H1 (cell line): ENCODE data around the gene RNU7-1. TPM values are rescaled to one million over a fixed set of nuclear protein-coding genes. Genes with fewer than 3 reads are reported as not detected.
A peak's percentile ranks its signal among the peaks of the same experiment; 100 is the strongest.

Source experiments
- CTCF ChIA-PET: fragments of 300-600 bp; sonication (Branson Sonifier 250); formaldehyde crosslinking; loops from one replicate; lab custom pipeline; 2021; ENCODE audit not compliant: partially characterized antibody; lab: Charles Lee
- POLR2A ChIA-PET: fragments of 300-600 bp; sonication (Branson Sonifier 250); formaldehyde crosslinking; loops from one replicate; lab custom pipeline; 2021; ENCODE audit warnings: inconsistent platforms; ENCODE audit not compliant: partially characterized antibody; lab: Charles Lee
- DNase-seq, 2 experiments: peaks; one replicate each; pipeline versions ENCODE4 v3.0.0 to v3.0.0-alpha.2; 2010 to 2022; ENCODE audit warnings: low spot score in 2 of 2, low read depth in 1 of 2, mixed read lengths in 1 of 2
- FAIRE-seq: peaks from 2 replicates; lab custom pipeline; 2011; peaks lifted over from hg19 to GRCh38; lab: Jason Lieb, UNC
- H2AFZ ChIP-seq: 2 replicates; pipeline ENCODE4 v1.8.1; 2012; ENCODE audit warnings: low read length, inconsistent platforms
- H2AK5ac ChIP-seq: 2 replicates; pipeline ENCODE4 v1.6.1; 2013; ENCODE audit warnings: low read depth, low read length
- H2BK120ac ChIP-seq: replicated peaks from 2 replicates; pipeline ENCODE3; 2013; ENCODE audit warnings: low read depth, low read length, inconsistent platforms
- H2BK12ac ChIP-seq: 2 replicates; pipeline ENCODE4 v1.6.1; 2013; ENCODE audit warnings: low read depth, low read length
- H2BK15ac ChIP-seq: 2 replicates; pipeline ENCODE4 v1.6.1; 2013; ENCODE audit warnings: low read length
- H2BK20ac ChIP-seq: 2 replicates; pipeline ENCODE4 v1.6.1; 2013; ENCODE audit warnings: low read length
- H2BK5ac ChIP-seq: 2 replicates; pipeline ENCODE4 v1.6.1; 2013; ENCODE audit warnings: low read depth, low read length
- H3K14ac ChIP-seq: 2 replicates; pipeline ENCODE4 v1.6.1; 2013; ENCODE audit warnings: inconsistent platforms; ENCODE audit not compliant: insufficient read length
- H3K18ac ChIP-seq: 2 replicates; pipeline ENCODE4 v1.6.1; 2013; ENCODE audit warnings: low read length; ENCODE audit errors: extremely low read depth
- H3K23ac ChIP-seq: 2 replicates; pipeline ENCODE4 v1.6.1; 2013; ENCODE audit warnings: inconsistent platforms; ENCODE audit not compliant: insufficient read length
- H3K23me2 ChIP-seq: 2 replicates; pipeline ENCODE4 v1.6.1; 2013; ENCODE audit warnings: low read depth, low read length
- H3K27ac ChIP-seq: 2 replicates; pipeline ENCODE4 v1.6.1; 2011; ENCODE audit warnings: low read depth, low read length, inconsistent platforms
- H3K27me3 ChIP-seq, 4 experiments: replicated peaks in 1 of 4; 1 replicate in 1 of 4; 2 replicates in 3 of 4; pipeline versions ENCODE4 v1.6.1 to v1.8.1; 2011 to 2013; ENCODE audit warnings: low read length in 3 of 4, mild to moderate bottlenecking in 3 of 4, inconsistent platforms in 2 of 4, mixed read lengths in 2 of 4, moderate library complexity in 1 of 4; ENCODE audit not compliant: control insufficient read depth in 3 of 4, insufficient read depth in 3 of 4; ENCODE audit errors: extremely low read depth in 1 of 4
- H3K36me3 ChIP-seq, 4 experiments: 2 replicates each; pipeline versions ENCODE4 v1.6.1 to v1.8.1; 2011 to 2013; ENCODE audit warnings: mild to moderate bottlenecking in 4 of 4, low read length in 3 of 4, moderate library complexity in 2 of 4, control low read depth in 1 of 4, inconsistent platforms in 1 of 4; ENCODE audit not compliant: insufficient read depth in 4 of 4, control insufficient read depth in 2 of 4
- H3K4ac ChIP-seq: replicated peaks from 2 replicates; pipeline ENCODE3; 2013; ENCODE audit warnings: low read length, low read depth, mixed read lengths, inconsistent platforms; ENCODE audit not compliant: insufficient read length
- H3K4me1 ChIP-seq, 4 experiments: replicated peaks in 1 of 4; 1 replicate in 1 of 4; 2 replicates in 3 of 4; pipeline versions ENCODE4 v1.6.1 to v1.8.1; 2011 to 2013; ENCODE audit warnings: low read length in 3 of 4, inconsistent platforms in 2 of 4, mixed read lengths in 1 of 4; ENCODE audit not compliant: insufficient read depth in 4 of 4, control insufficient read depth in 3 of 4
- H3K4me2 ChIP-seq, 2 experiments: 2 replicates each; pipeline versions ENCODE4 v1.6.1 to v1.8.1; 2011 to 2013; ENCODE audit warnings: low read depth in 2 of 2, low read length in 2 of 2, control low read depth in 1 of 2, inconsistent platforms in 1 of 2, mild to moderate bottlenecking in 1 of 2; ENCODE audit not compliant: insufficient read depth in 1 of 2
- H3K4me3 ChIP-seq, 4 experiments: fragments of 200-600, 300-600 bp in 1 of 4; sonication (generic), shearing (Covaris generic), sonication (Bioruptor Twin) in 1 of 4; 2 replicates each; pipeline versions ENCODE4 v1.5.1 to v1.8.1; 2011 to 2016; ENCODE audit warnings: low read length in 4 of 4, low read depth in 3 of 4, control low read depth in 2 of 4, inconsistent platforms in 2 of 4, mild to moderate bottlenecking in 2 of 4, mixed read lengths in 1 of 4, moderate library complexity in 1 of 4; ENCODE audit not compliant: insufficient read depth in 2 of 4; ENCODE audit errors: extremely low read depth in 1 of 4
- H3K56ac ChIP-seq: replicated peaks from 2 replicates; pipeline ENCODE3; 2013; ENCODE audit warnings: low read depth, mild to moderate bottlenecking, mixed read lengths, low read length, inconsistent platforms; ENCODE audit not compliant: insufficient read length
- H3K79me1 ChIP-seq: 2 replicates; pipeline ENCODE4 v1.6.1; 2013; ENCODE audit warnings: low read depth, low read length, control low read depth
- H3K79me2 ChIP-seq, 2 experiments: 2 replicates each; pipeline versions ENCODE4 v1.6.1 to v1.8.1; 2012 to 2013; ENCODE audit warnings: low read length in 2 of 2, mild to moderate bottlenecking in 2 of 2, inconsistent platforms in 1 of 2; ENCODE audit not compliant: insufficient read depth in 2 of 2, control insufficient read depth in 1 of 2
- H3K9ac ChIP-seq, 4 experiments: replicated peaks in 1 of 4; 1 replicate in 1 of 4; 2 replicates in 3 of 4; pipeline versions ENCODE4 v1.6.1 to v1.8.1; 2011 to 2013; ENCODE audit warnings: low read depth in 3 of 4, low read length in 3 of 4, control low read depth in 2 of 4, mild to moderate bottlenecking in 2 of 4, moderate library complexity in 2 of 4, inconsistent platforms in 1 of 4; ENCODE audit errors: extremely low read depth in 1 of 4
- H3K9me3 ChIP-seq, 2 experiments: 2 replicates each; pipeline versions ENCODE4 v1.6.1 to v1.8.1; 2012 to 2013; ENCODE audit warnings: mild to moderate bottlenecking in 2 of 2, moderate library complexity in 2 of 2, control low read depth in 1 of 2, inconsistent platforms in 1 of 2, low read depth in 1 of 2, low read length in 1 of 2, mixed read lengths in 1 of 2; ENCODE audit not compliant: insufficient read depth in 2 of 2
- H4K20me1 ChIP-seq, 2 experiments: replicated peaks in 1 of 2; 2 replicates each; pipeline versions ENCODE3 to v1.8.1; 2011 to 2013; ENCODE audit warnings: inconsistent platforms in 2 of 2, low read length in 2 of 2, mild to moderate bottlenecking in 1 of 2; ENCODE audit not compliant: insufficient read depth in 2 of 2, control insufficient read depth in 1 of 2
- H4K5ac ChIP-seq: 2 replicates; pipeline ENCODE4 v1.6.1; 2013; ENCODE audit warnings: low read length, low read depth, mixed read lengths, inconsistent platforms; ENCODE audit not compliant: insufficient read length
- H4K8ac ChIP-seq: 2 replicates; pipeline ENCODE4 v1.8.0; 2013; ENCODE audit warnings: mild to moderate bottlenecking, moderate library complexity, low read length, inconsistent platforms; ENCODE audit not compliant: insufficient read depth; ENCODE audit errors: extremely low read depth
- H4K91ac ChIP-seq: replicated peaks from 2 replicates; pipeline ENCODE3; 2013; ENCODE audit warnings: low read length, mixed read lengths, inconsistent platforms; ENCODE audit not compliant: insufficient read length
- BACH1 ChIP-seq: IDR thresholded peaks from 2 replicates; pipeline ENCODE4 v1.6.1; 2012; ENCODE audit warnings: low read length, improper control_type of control experiment
- CBX5 ChIP-seq: fragments of 300-800, 300-1000 bp; sonication (generic); IDR thresholded peaks from 2 replicates; pipeline ENCODE4 v1.7.1; 2016; ENCODE audit warnings: antibody characterized with exemption, low read length, low read depth
- CHD2 ChIP-seq: IDR thresholded peaks from 2 replicates; pipeline ENCODE4 v1.6.1; 2012; ENCODE audit warnings: low read length, improper control_type of control experiment
- CTCF ChIP-seq, 3 experiments: IDR thresholded peaks; 1 replicate in 2 of 3; 2 replicates in 1 of 3; pipeline versions ENCODE4 v1.5.1 to v1.6.1; 2011; ENCODE audit warnings: low read length in 3 of 3, mild to moderate bottlenecking in 3 of 3, inconsistent platforms in 2 of 3, low read depth in 1 of 3, moderate library complexity in 1 of 3; ENCODE audit not compliant: insufficient read depth in 1 of 3; ENCODE audit errors: control extremely low read depth in 1 of 3
- RAD21 ChIP-seq, 2 experiments: IDR thresholded peaks in 1 of 2; conservative IDR thresholded peaks in 1 of 2; 2 replicates each; pipeline ENCODE4 v1.6.1; 2011; ENCODE audit warnings: low read depth in 2 of 2, low read length in 2 of 2, improper control_type of control experiment in 1 of 2, inconsistent platforms in 1 of 2, mild to moderate bottlenecking in 1 of 2, moderate library complexity in 1 of 2
- SP4 ChIP-seq: IDR thresholded peaks from 2 replicates; pipeline ENCODE4 v1.6.1; 2012; ENCODE audit warnings: low read length, inconsistent platforms
- TAF7 ChIP-seq: optimal IDR thresholded peaks from 2 replicates; pipeline ENCODE3; 2011; ENCODE audit warnings: low read depth, mild to moderate bottlenecking, inconsistent platforms, low read length, moderate library complexity, borderline replicate concordance
- WGBS, 2 experiments: shearing (Covaris generic) in 1 of 2; methylation state at CpG; one replicate each; pipeline versions ENCODE4 v1.1.6 to v1.1.7; 2013 to 2015; ENCODE audit warnings: low lambda C conversion rate in 2 of 2, mixed read lengths in 2 of 2, inconsistent platforms in 1 of 2, low coverage in 1 of 2, missing lambda C conversion rate in 1 of 2; ENCODE audit not compliant: insufficient replicate concordance in 2 of 2, insufficient coverage in 1 of 2, insufficient read length in 1 of 2; ENCODE audit errors: extremely low coverage in 1 of 2, missing lambda C conversion rate in 1 of 2; 5-methylcytosine and 5-hydroxymethylcytosine counted together
- polyA plus RNA-seq, 7 experiments: library from polyadenylated mRNA; depleted of rRNA in 3 of 7; stranded (reverse) in 5 of 7; unstranded in 2 of 7; fragments of >200 nt in 5 of 7; fragments of 200-250 nt in 2 of 7; gene quantifications; 1 replicate in 5 of 7; 2 replicates in 1 of 7; 4 replicates in 1 of 7; pipeline versions ENCODE4 v1.2.1 to v1.2.3, GENCODE V29; 2011 to 2013; ENCODE audit warnings: missing spikeins in 2 of 7, mixed read lengths in 2 of 7
- total RNA-seq: library from RNA; stranded (reverse); fragmentation: NEBNext Ultra II Directional; extraction: Animal tissue kit (Norgen Biotek cat#: 25700); gene quantifications from 2 replicates; pipeline ENCODE4 v1.2.1, GENCODE V29; 2021

The RNU7-1 gene
- total and polyA plus RNA-seq, 2 of the 8 experiments (the other 6 are each of a cell fraction or from before 2014, with no cell fraction given), result not detected

- no peaks in the 10 kb centered on the region for H3K9me3 ChIP-seq
- POLR2A ChIA-PET, result interaction anchor here (0.7 to 44.0 kb wide), 12 partner anchors 8 to 147 kb away, joined by 3 to 1596 read pairs (median 4); partner anchors contain the start of genes ATN1, C12orf57, C1RL and EMG1
- H3K4ac ChIP-seq, result peak overlapping the region; percentile 64
- H3K4me3 ChIP-seq, result peak overlapping the region in 1 of 4 experiments; percentile 79; a peak in 2 of 8 replicates
- H3K27me3 ChIP-seq, result no peaks in the 10 kb centered on the region
- FAIRE-seq (no peak), DNase-seq (no peak)
- 82% methylated on average over 13 of the region's 13 CpGs; no CpG with 5 or more reads in 1 of the 2 experiments for WGBS, 2 experiments
- no peaks in the 10 kb centered on the region for H3K79me1 ChIP-seq
- no peak overlapping the region for H2BK120ac ChIP-seq
- no peak overlapping the region; the same call in 1 of the 2 replicates for H2BK20ac ChIP-seq
- no peaks in the 10 kb centered on the region for H4K20me1 ChIP-seq
- peak overlapping the region; percentile 14 for H3K56ac ChIP-seq
- H3K23ac ChIP-seq, result no peak overlapping the region
- H3K18ac ChIP-seq, result peak overlapping the region; percentile 65
- H2BK5ac ChIP-seq, result peak overlapping the region; percentile 85; the same call in 1 of the 2 replicates
- no peak overlapping the region; the same call in 1 of the 2 replicates for H2AK5ac ChIP-seq
- H3K36me3 ChIP-seq, result peaks cover 0 to 10% (median 3%) of the 10 kb centered on the region in 4 experiments; a peak in 3 of 8 replicates
- H3K4me2 ChIP-seq, result peak overlapping the region; percentile 66 to 93
- CTCF ChIA-PET, result interaction anchor here (0.8 to 12.2 kb wide), 21 partner anchors 9 to 185 kb away, joined by 3 to 277 read pairs (median 6); partner anchors contain the start of genes C12orf57, C1S, LPCAT3 and PHB2
- no peak overlapping the region for H3K14ac ChIP-seq
- TF ChIP-seq CTCF (IDR thresholded peaks at IDR 0.05; ENCODE audit: control extremely low read depth in 1 of 3, insufficient read depth in 1 of 3, low read depth in 1 of 3, low read length in 3 of 3) (peak in 2 of 3 experiments; percentile 36 to 55; a peak in 2 of 4 replicates), SP4 (no peak), BACH1 (no peak), CHD2 (no peak), CBX5 (no peak), TAF7 (no peak), RAD21 (IDR thresholded peaks at IDR 0.05 in 1 of 2, conservative IDR thresholded peaks at IDR 0.05 in 1 of 2; ENCODE audit: low read depth in 2 of 2, low read length in 2 of 2) (peak; percentile 56 to 65)
- H3K79me2 ChIP-seq, result peaks cover 0 to 14% of the 10 kb centered on the region in 2 experiments; a peak in 2 of 4 replicates
- peak overlapping the region; percentile 84 for H4K91ac ChIP-seq
- H3K23me2 ChIP-seq, result peaks cover 16% of the 10 kb centered on the region; the same call in 1 of the 2 replicates
- peak overlapping the region; percentile 64; the same call in 1 of the 2 replicates for H4K8ac ChIP-seq
- H4K5ac ChIP-seq, result peak overlapping the region; percentile 32
- no peak overlapping the region; the same call in 1 of the 2 replicates for H3K27ac ChIP-seq
- peak overlapping the region; percentile 94; the same call in 1 of the 2 replicates for H2BK12ac ChIP-seq
- H2AFZ ChIP-seq, result no peak overlapping the region
- 0 out of 2 replicates have a peak overlapping the region, but pooled peaks have one; percentile 14 for H2BK15ac ChIP-seq
- 0 out of 7 replicates have a peak overlapping the region, but pooled peaks of 2 of the 4 experiments have one; percentile 14 to 29 for H3K9ac ChIP-seq
- H3K4me1 ChIP-seq, result peaks cover 12 to 37% (median 30%) of the 10 kb centered on the region in 4 experiments
These were observed 17.1 kb downstream of the RNU7-1 start for GRCh38 chr12:6960593-6961277.
